Hepatocyte (in vitro differentiated cells): ENCODE data around the gene MBD4. TPM values are rescaled to one million over a fixed set of nuclear protein-coding genes. Genes with fewer than 3 reads are reported as not detected.
A peak's percentile ranks its signal among the peaks of the same experiment; 100 is the strongest.

Source experiments
- DNase-seq: peaks from one replicate; pipeline ENCODE4 v3.0.0-alpha.2; 2016; ENCODE audit warnings: low spot score
- H2AFZ ChIP-seq: fragments of 200-600 bp; sonication (generic); 2 replicates; pipeline ENCODE4 v1.6.0; 2016; ENCODE audit warnings: antibody characterized with exemption, mild to moderate bottlenecking
- H3K27ac ChIP-seq: fragments of 200-600 bp; sonication (generic); 2 replicates; pipeline ENCODE4 v1.5.1; 2016; ENCODE audit warnings: mild to moderate bottlenecking
- H3K27me3 ChIP-seq: fragments of 200-600 bp; sonication (generic); 2 replicates; pipeline ENCODE4 v1.6.1; 2016
- H3K36me3 ChIP-seq: fragments of 200-600 bp; sonication (generic); replicated peaks from 2 replicates; pipeline ENCODE4 v1.5.1; 2016; ENCODE audit warnings: low read depth; ENCODE audit not compliant: insufficient read depth
- H3K4me1 ChIP-seq: fragments of 200-600 bp; sonication (generic); 2 replicates; pipeline ENCODE4 v1.5.1; 2016; ENCODE audit warnings: mild to moderate bottlenecking, moderate library complexity; ENCODE audit not compliant: insufficient read depth
- H3K4me2 ChIP-seq: fragments of 200-600 bp; sonication (generic); 2 replicates; pipeline ENCODE4 v1.6.0; 2016
- H3K4me3 ChIP-seq: fragments of 200-600 bp; sonication (generic); 2 replicates; pipeline ENCODE4 v1.5.1; 2016; ENCODE audit warnings: mild to moderate bottlenecking
- H3K79me2 ChIP-seq: fragments of 200-600 bp; sonication (generic); 2 replicates; pipeline ENCODE4 v1.6.0; 2017; ENCODE audit warnings: mild to moderate bottlenecking
- H3K9me2 ChIP-seq: fragments of 200-600 bp; sonication (generic); replicated peaks from 2 replicates; pipeline ENCODE4 v1.6.0; 2017; ENCODE audit warnings: mild to moderate bottlenecking; ENCODE audit not compliant: insufficient read depth
- H3K9me3 ChIP-seq: fragments of 200-600 bp; sonication (generic); 2 replicates; pipeline ENCODE4 v1.5.1; 2016; ENCODE audit warnings: low read depth, mild to moderate bottlenecking
- H4K20me1 ChIP-seq: fragments of 200-600 bp; sonication (generic); 2 replicates; pipeline ENCODE4 v1.6.0; 2016; ENCODE audit warnings: mild to moderate bottlenecking; ENCODE audit not compliant: insufficient read depth, poor library complexity, severe bottlenecking
- CTCF ChIP-seq: fragments of 200-600 bp; sonication (generic); IDR thresholded peaks from 2 replicates; pipeline ENCODE4 v1.5.1; 2016; ENCODE audit warnings: antibody characterized with exemption, mild to moderate bottlenecking; ENCODE audit not compliant: poor library complexity
- EZH2 ChIP-seq: fragments of 200-600 bp; sonication (generic); IDR thresholded peaks from 2 replicates; pipeline ENCODE4 v1.6.1; 2016; ENCODE audit warnings: antibody characterized with exemption, mild to moderate bottlenecking, borderline replicate concordance
- EZH2phosphoT487 ChIP-seq: fragments of 200-600 bp; sonication (generic); IDR thresholded peaks from one replicate; pipeline ENCODE4 v1.6.1; 2018; ENCODE audit warnings: antibody characterized with exemption, mild to moderate bottlenecking, low read depth, moderate library complexity; ENCODE audit not compliant: unreplicated experiment, severe bottlenecking
- WGBS: methylation state at CpG from one replicate; pipeline ENCODE4 v1.1.6; 2016; ENCODE audit warnings: low lambda C conversion rate; ENCODE audit errors: missing lambda C conversion rate; 5-methylcytosine and 5-hydroxymethylcytosine counted together
- polyA plus RNA-seq: library from polyadenylated mRNA; unstranded; fragments of >200 nt; fragmentation: Nextera tagmentation; extraction: Ambion mirVana; gene quantifications from 2 replicates; pipeline ENCODE4 v1.2.1, GENCODE V29; 2016
- total RNA-seq: library from RNA; depleted of rRNA; stranded (reverse); fragments of >200 nt; gene quantifications from 2 replicates; pipeline ENCODE4 v1.2.3, GENCODE V29; 2014

MBD4 gene
- total and polyA plus RNA-seq, 2 experiments from 2014 or later = 22.2 to 27.5 TPM

GRCh38 chr3:129412542-129413198 lies 27.1 kb downstream of the MBD4 start:
- peak overlapping the region; percentile 59 for H3K4me2 ChIP-seq

GRCh38 chr3:129410971-129411370 lies 28.8 kb downstream of the MBD4 start:
- H3K9me3 ChIP-seq = no peaks in the 10 kb centered on the region
- no peaks in the 10 kb centered on the region for H4K20me1 ChIP-seq
- H3K36me3 ChIP-seq = no peaks in the 10 kb centered on the region
- H3K79me2 ChIP-seq = no peaks in the 10 kb centered on the region
- H3K4me2 ChIP-seq = no peak overlapping the region
- 88% methylated on average over 17 of the region's 17 CpGs for WGBS
- H3K4me1 ChIP-seq = peaks cover 26% of the 10 kb centered on the region
- no peak overlapping the region for H3K27ac ChIP-seq
- TF ChIP-seq CTCF = no peak
- no peak for TF ChIP-seq EZH2
- TF ChIP-seq EZH2phosphoT487 = no peak
- DNase-seq = no peak
- H3K9me2 ChIP-seq = no peaks in the 10 kb centered on the region
- H3K4me3 ChIP-seq = no peak overlapping the region
- H3K27me3 ChIP-seq = no peaks in the 10 kb centered on the region
- H2AFZ ChIP-seq = no peak overlapping the region

More at GRCh38 chr3:129412542-129413198, 27.1 kb downstream of the MBD4 start:
- Histone ChIP-seq H2AFZ (no peak overlapping the region), H3K27me3 (no peaks in the 10 kb centered on the region), H3K4me1 (peaks cover 26% of the 10 kb centered on the region), H3K79me2 (no peaks in the 10 kb centered on the region), H3K9me2 (no peaks in the 10 kb centered on the region), H3K9me3 (no peaks in the 10 kb centered on the region), H3K4me3 (no peak overlapping the region), H3K36me3 (no peaks in the 10 kb centered on the region), H4K20me1 (no peaks in the 10 kb centered on the region), H3K27ac (peak overlapping the region; percentile 95)
- DNase-seq = no peak
- WGBS = 70% methylated on average over 6 of the region's 6 CpGs
- no peak for TF ChIP-seq EZH2
- TF ChIP-seq EZH2phosphoT487 = no peak
- TF ChIP-seq CTCF = no peak

GRCh38 chr3:129409541-129409940 lies 30.2 kb downstream of the MBD4 start:
- no peak for DNase-seq
- no peaks in the 10 kb centered on the region for H3K27me3 ChIP-seq
- TF ChIP-seq EZH2 (no peak), CTCF (no peak), EZH2phosphoT487 (no peak)

More at GRCh38 chr3:129409541-129409940, 30.2 kb downstream of the MBD4 start:
- no peak overlapping the region for H3K27ac ChIP-seq
- H3K36me3 ChIP-seq = no peaks in the 10 kb centered on the region
- H3K9me2 ChIP-seq = no peaks in the 10 kb centered on the region
- no peaks in the 10 kb centered on the region for H3K9me3 ChIP-seq
- H3K4me3 ChIP-seq = no peak overlapping the region
- no peaks in the 10 kb centered on the region for H3K79me2 ChIP-seq
- no peak overlapping the region for H3K4me2 ChIP-seq
- H4K20me1 ChIP-seq = no peaks in the 10 kb centered on the region
- peaks cover 21% of the 10 kb centered on the region for H3K4me1 ChIP-seq
- no peak overlapping the region for H2AFZ ChIP-seq
- 85% methylated on average over 2 of the region's 2 CpGs for WGBS
